Omental fat pad (tissue), 4 donors: Measurements from ENCODE around the gene LCE3C. TPM values are rescaled to one million over a fixed set of nuclear protein-coding genes. Genes with fewer than 3 reads are reported as not detected.

Experiments used
- ATAC-seq: fragments of 150-250 bp; one replicate; pipeline ENCODE4 v1.9.1; 2016; ENCODE audit warnings: mild to moderate bottlenecking, moderate library complexity; ENCODE audit not compliant: low FRiP score
- DNase-seq: peaks from one replicate; pipeline ENCODE4 v3.0.0-alpha.2; 2019; ENCODE audit warnings: low spot score
- CTCF ChIP-seq, 3 donors: fragments of 450-650 bp; IDR thresholded peaks; one replicate each; pipeline ENCODE4 v1.5.1; 2016 to 2017; ENCODE audit warnings: antibody characterized with exemption in 3 of 3, mild to moderate bottlenecking in 3 of 3, moderate library complexity in 2 of 3
- total RNA-seq, 4 donors: library from RNA; depleted of rRNA; stranded (reverse); fragments of >200 nt; gene quantifications; one replicate each; pipeline ENCODE4 v1.1.0, GENCODE V29; 2016

The LCE3C gene
- total RNA-seq, 4 donors from 2014 or later, result not detected

- no peak for ATAC-seq
- DNase-seq, result no peak
- TF ChIP-seq CTCF (IDR thresholded peaks at IDR 0.05), result no peak
Measured at GRCh38 chr1:152582647-152583046, 17.4 kb upstream of the LCE3C start.

- TF ChIP-seq CTCF (IDR thresholded peaks at IDR 0.05), result no peak
- ATAC-seq (no peak), DNase-seq (no peak)
Measured at GRCh38 chr1:152585586-152585985, 14.4 kb upstream of the LCE3C start.

- DNase-seq, result no peak
- ATAC-seq, result no peak
- no peak for TF ChIP-seq CTCF (IDR thresholded peaks at IDR 0.05)
Measured at GRCh38 chr1:152596986-152597385, 3.0 kb upstream of the LCE3C start.

GRCh38 chr1:152613511-152613910 lies 13.5 kb downstream of the LCE3C start, which contains the start of gene LCE3B:
Gene LCE3B, plus strand, starts transcription at chr1:152613811. Its CDS starts 0 bp downstream, at chr1:152613811.
- no peak for TF ChIP-seq CTCF (IDR thresholded peaks at IDR 0.05)
- DNase-seq (no peak), ATAC-seq (no peak)

GRCh38 chr1:152621993-152622392 lies 22.0 kb downstream of the LCE3C start:
- no peak for ATAC-seq
- DNase-seq, result no peak
- no peak for TF ChIP-seq CTCF (IDR thresholded peaks at IDR 0.05)

GRCh38 chr1:152622803-152623202 lies 22.8 kb downstream of the LCE3C start, which contains the start of gene LCE3A:
Gene LCE3A, minus strand, starts transcription at chr1:152623103. Its CDS starts 0 bp downstream, at chr1:152623103.
- ATAC-seq (no peak), DNase-seq (no peak)
- no peak for TF ChIP-seq CTCF (IDR thresholded peaks at IDR 0.05)

GRCh38 chr1:152623203-152623844 lies 23.3 kb downstream of the LCE3C start:
- ATAC-seq (no peak), DNase-seq (no peak)
- no peak for TF ChIP-seq CTCF (IDR thresholded peaks at IDR 0.05)
